Bladder microvascular endothelial cell (primary cell): ENCODE results near the gene SFXN2. TPM values are rescaled to one million over a fixed set of nuclear protein-coding genes. Genes with fewer than 3 reads are reported as not detected.

Experiments
- total RNA-seq: library from RNA; depleted of rRNA; stranded (reverse); fragments of >200 nt; gene quantifications from 2 replicates; pipeline ENCODE4 v1.2.3, GENCODE V29; 2014

Gene SFXN2
- total RNA-seq: 3.7 and 7.4 TPM in 2 replicates

GRCh38 chr10:102714621-102715455 lies at the start of gene SFXN2:
Gene SFXN2 (plus strand): TSS chr10:102714636. CDS start chr10:102726637, 12,001 bp downstream.

GRCh38 chr10:102713814-102714620 lies 419 bp upstream of the SFXN2 start, which contains the start of gene ARL3:
Gene ARL3 (minus strand): TSS chr10:102714397. CDS start chr10:102714275, 122 bp downstream.

GRCh38 chr10:102743588-102744373 lies 29.3 kb downstream of the SFXN2 start, which contains the start of gene WBP1L:
Gene WBP1L (plus strand): TSS chr10:102743948. CDS start chr10:102744054, 106 bp downstream.

Other genes starting within 250 kb of the SFXN2 start
- gene ACTR1A, start 211.9 kb upstream of the SFXN2 start, total RNA-seq: 154 and 207 TPM in 2 replicates
- 2.3 and 6.9 TPM in 2 replicates for gene SUFU, start 210.7 kb upstream of the SFXN2 start, total RNA-seq
- 48.4 and 72.8 TPM in 2 replicates for gene TRIM8, start 70.2 kb upstream of the SFXN2 start, total RNA-seq
- gene ARL3, start 239 bp upstream of the SFXN2 start, total RNA-seq: 3.2 and 3.7 TPM in 2 replicates
- gene WBP1L, start 29.3 kb downstream of the SFXN2 start, total RNA-seq: 26.6 and 52.7 TPM in 2 replicates
- gene CYP17A1, start 122.8 kb downstream of the SFXN2 start, total RNA-seq: not detected in 2 replicates
- 14.6 and 22.6 TPM in 2 replicates for gene BORCS7, start 139.6 kb downstream of the SFXN2 start, total RNA-seq
- 0.81 and 1.1 TPM in 2 replicates for gene AS3MT, start 154.8 kb downstream of the SFXN2 start, total RNA-seq
- 1.9 and 6.0 TPM in 2 replicates for gene CNNM2, start 203.7 kb downstream of the SFXN2 start, total RNA-seq